AG04450 (cell line): ENCODE results near the gene KRTAP10-1. TPM values are rescaled to one million over a fixed set of nuclear protein-coding genes. Genes with fewer than 3 reads are reported as not detected.

Experiments
- CTCF ChIA-PET: fragments of 300-600, 350-600 bp; formaldehyde crosslinking; extraction: SDS; loops from one replicate; lab custom pipeline; 2022; ENCODE audit warnings: antibody characterized with exemption, inconsistent platforms; lab: Charles Lee
- POLR2A ChIA-PET: fragments of 350-600 bp; formaldehyde crosslinking; extraction: SDS; loops from one replicate; lab custom pipeline; 2021; ENCODE audit warnings: antibody characterized with exemption, inconsistent platforms; lab: Yijun Ruan, JAX
- DNase-seq: peaks from one replicate; pipeline ENCODE4 v3.0.0-alpha.2; 2011; ENCODE audit warnings: low read depth, low spot score
- H3K27ac ChIP-seq: one replicate; pipeline ENCODE4 v1.5.1; 2012; ENCODE audit warnings: low read depth, low read length, control low read depth
- H3K27me3 ChIP-seq: one replicate; pipeline ENCODE4 v1.6.0; 2012; ENCODE audit warnings: low read length; ENCODE audit not compliant: control insufficient read depth, insufficient read depth
- H3K4me3 ChIP-seq: 2 replicates; pipeline ENCODE4 v1.5.1; 2011; ENCODE audit warnings: mild to moderate bottlenecking, low read depth, low read length, control low read depth
- H3K9me3 ChIP-seq: 2 replicates; pipeline ENCODE4 v1.5.1; 2012; ENCODE audit warnings: low read length; ENCODE audit not compliant: control insufficient read depth, insufficient read depth
- polyA plus RNA-seq: library from polyadenylated mRNA; depleted of rRNA; stranded (reverse); fragments of >200 nt; gene quantifications from 2 replicates; pipeline ENCODE4 v1.2.3, GENCODE V29; 2011
- TF ChIP-seq, protein P1 (sequence below): IDR thresholded peaks from 2 replicates; pipeline ENCODE4 v1.5.1; 2011; ENCODE audit warnings: low read depth, low read length, control low read depth, inconsistent platforms

The KRTAP10-1 gene
- polyA plus RNA-seq, 1 experiment = not detected

DNA sequence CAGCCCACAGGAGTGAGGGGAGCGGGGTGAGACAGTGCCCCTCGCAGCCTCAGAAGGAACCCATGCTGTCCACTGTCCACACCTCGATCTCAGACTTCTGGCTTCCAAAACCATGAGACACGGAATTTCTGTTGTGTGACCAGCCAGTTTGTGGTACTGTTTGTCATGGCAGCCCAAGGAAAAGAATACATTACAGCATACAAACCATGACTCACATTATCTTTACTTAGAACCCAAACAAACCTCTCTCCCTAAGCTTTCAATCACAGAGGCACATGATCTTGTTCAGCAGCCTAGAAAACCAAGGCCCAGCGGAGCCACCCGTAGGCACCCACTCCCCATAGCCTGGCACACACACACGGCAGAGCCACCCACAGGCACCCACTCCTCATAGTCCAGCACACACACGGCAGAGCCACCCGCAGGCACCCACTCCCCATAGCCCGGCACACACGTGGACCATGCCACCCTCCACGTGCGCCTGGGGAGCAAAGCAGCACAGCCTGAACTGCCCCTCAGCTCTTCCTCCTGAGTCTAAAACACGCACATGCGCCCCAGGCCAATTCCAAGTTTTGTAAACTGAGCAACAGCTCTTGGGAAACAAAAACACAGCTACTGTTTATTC, 33.1 kb upstream of the KRTAP10-1 start:
- CTCF ChIA-PET = interaction anchor here (0.6 kb wide), 1 partner anchor 995 kb away, joined by 4 read pairs; no protein-coding TSS in a partner anchor
- Histone ChIP-seq H3K9me3 (peaks cover 18% of the 10 kb centered on the region), H3K27me3 (no peaks in the 10 kb centered on the region), H3K27ac (no peak overlapping the region), H3K4me3 (no peak overlapping the region)
- POLR2A ChIA-PET = no interaction called here
- TF ChIP-seq, protein P1, sequence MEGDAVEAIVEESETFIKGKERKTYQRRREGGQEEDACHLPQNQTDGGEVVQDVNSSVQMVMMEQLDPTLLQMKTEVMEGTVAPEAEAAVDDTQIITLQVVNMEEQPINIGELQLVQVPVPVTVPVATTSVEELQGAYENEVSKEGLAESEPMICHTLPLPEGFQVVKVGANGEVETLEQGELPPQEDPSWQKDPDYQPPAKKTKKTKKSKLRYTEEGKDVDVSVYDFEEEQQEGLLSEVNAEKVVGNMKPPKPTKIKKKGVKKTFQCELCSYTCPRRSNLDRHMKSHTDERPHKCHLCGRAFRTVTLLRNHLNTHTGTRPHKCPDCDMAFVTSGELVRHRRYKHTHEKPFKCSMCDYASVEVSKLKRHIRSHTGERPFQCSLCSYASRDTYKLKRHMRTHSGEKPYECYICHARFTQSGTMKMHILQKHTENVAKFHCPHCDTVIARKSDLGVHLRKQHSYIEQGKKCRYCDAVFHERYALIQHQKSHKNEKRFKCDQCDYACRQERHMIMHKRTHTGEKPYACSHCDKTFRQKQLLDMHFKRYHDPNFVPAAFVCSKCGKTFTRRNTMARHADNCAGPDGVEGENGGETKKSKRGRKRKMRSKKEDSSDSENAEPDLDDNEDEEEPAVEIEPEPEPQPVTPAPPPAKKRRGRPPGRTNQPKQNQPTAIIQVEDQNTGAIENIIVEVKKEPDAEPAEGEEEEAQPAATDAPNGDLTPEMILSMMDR = no peak
- no peak for DNase-seq

DNA sequence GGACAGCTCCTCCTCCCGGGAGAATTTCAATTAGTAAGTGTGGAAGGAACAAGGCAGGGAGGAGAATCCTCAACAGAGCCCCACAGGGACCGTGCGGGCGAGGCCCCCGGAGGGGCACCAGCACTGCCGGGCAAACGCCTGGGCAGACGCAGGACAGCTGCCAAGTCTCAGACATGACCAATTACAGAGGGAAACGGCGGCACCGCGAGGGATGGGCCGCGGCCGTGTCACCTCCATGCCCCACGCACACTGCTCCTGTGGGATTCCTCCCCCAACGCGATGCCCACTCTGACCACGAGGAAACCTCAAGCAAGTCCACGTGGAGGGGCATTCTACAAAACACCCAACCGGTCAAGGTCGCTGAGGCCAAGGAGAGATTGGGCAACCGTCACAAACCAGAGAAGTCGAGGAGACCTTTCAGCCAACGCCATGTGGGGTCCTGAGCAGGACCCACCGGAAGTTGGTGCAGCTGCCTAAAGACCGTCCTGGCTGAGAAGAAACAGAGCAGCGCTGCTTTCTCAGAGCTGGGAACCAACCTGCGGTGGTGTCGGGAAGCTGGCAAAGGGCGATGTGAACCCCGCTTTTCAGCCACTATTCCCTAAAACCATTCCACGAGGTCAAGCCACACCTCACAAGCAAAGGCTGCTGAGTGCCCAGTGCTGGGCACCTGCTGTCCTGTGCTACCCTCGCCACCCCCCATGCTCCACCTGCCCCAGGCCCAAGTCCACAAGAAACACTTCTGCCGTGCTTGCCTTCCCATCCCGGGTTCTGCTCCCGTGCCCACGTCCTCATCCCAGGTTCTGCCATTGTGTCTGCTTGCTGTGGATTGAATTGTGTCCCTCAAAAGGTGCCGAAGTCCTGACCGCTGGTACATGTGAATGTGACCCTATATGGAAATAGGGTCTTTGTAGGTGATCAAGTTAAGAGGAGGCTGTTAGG, 32.1 kb upstream of the KRTAP10-1 start:
- H3K27me3 ChIP-seq = no peaks in the 10 kb centered on the region
- DNase-seq = no peak
- CTCF ChIA-PET = interaction anchor here (0.6 kb wide), 1 partner anchor 12 kb away, joined by 3 read pairs; no protein-coding TSS in a partner anchor
- TF ChIP-seq, protein P1 = no peak
- H3K9me3 ChIP-seq = peaks cover 18% of the 10 kb centered on the region
- no peak overlapping the region for H3K4me3 ChIP-seq
- POLR2A ChIA-PET = no interaction called here
- no peak overlapping the region for H3K27ac ChIP-seq

DNA sequence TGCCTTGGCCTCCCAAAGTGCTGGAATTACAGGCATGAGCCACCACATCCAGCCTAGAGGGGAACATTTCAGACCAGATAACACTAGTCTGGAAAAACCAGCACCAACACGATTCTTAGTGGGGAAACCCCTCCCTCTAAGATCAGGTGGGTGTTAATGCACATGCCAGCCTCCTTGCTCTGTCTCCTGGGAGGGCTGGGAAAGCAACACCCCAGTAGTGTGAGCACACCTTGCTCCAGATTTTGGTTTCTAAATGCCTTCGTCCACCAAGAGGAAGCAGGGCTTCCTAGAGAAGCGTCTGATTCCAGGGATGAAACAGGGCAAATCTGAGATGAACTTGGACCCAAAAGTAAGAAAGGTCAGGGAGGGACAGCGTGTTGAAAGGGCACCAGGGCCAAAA, 31.3 kb upstream of the KRTAP10-1 start:
- peaks cover 18% of the 10 kb centered on the region for H3K9me3 ChIP-seq
- TF ChIP-seq, protein P1 = no peak
- ChIA-PET CTCF (interaction anchor here (0.6 kb wide), 1 partner anchor 11 kb away, joined by 3 read pairs; no protein-coding TSS in a partner anchor), POLR2A (no interaction called here)
- no peak overlapping the region for H3K27ac ChIP-seq
- DNase-seq = no peak
- H3K27me3 ChIP-seq = no peaks in the 10 kb centered on the region
- no peak overlapping the region for H3K4me3 ChIP-seq

DNA sequence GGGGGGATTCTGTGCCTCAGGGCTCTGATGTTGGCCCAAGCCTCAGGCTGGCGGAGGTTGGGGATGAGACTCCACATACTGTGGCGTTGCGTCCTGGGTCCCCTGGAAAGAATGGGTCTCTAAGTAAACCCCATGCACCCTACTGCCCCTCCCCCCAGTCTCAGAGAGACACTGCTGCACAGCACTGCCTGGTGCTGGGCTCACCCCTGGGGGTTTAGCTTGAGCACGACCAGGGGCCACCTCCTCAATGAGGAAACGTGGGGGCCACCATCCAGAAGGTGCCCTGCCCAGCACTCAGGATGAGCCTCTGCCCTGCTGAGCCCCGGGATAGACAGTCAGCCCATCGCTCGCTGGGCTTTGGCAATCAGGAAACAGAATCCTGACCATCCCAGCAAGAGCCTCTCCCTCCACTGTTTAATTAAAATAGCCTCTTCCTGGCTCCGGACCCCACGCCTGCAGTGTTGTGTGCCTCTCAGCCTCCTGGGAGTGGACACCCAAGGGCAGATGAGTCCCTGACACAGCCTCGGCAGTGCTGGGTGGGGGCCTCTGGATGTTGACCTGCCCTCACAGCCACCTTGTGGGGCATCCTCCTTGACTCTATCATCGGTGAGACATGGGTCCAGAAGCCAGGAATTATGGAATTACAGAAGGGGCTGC, 30.0 kb upstream of the KRTAP10-1 start:
- ChIA-PET CTCF (no interaction called here), POLR2A (no interaction called here)
- Histone ChIP-seq H3K27me3 (no peaks in the 10 kb centered on the region), H3K4me3 (no peak overlapping the region), H3K27ac (no peak overlapping the region), H3K9me3 (peaks cover 18% of the 10 kb centered on the region)
- TF ChIP-seq, protein P1 = no peak
- DNase-seq = no peak
